Endothelial cell of umbilical vein (primary cell): ENCODE results near the gene UPF3A. TPM values are rescaled to one million over a fixed set of nuclear protein-coding genes. Genes with fewer than 3 reads are reported as not detected.
A peak's percentile ranks its signal among the peaks of the same experiment; 100 is the strongest.

Experiments
- BruUV-seq: library from RNA; stranded (reverse); fragments of 400-500 nt; replicated peaks from 2 replicates; lab custom pipeline; 2021; lab: Mats Ljungman, UMichigan
- CTCF ChIA-PET: fragments of 300-600, 350-600 bp; sonication (Branson Sonifier 250); formaldehyde crosslinking; loops from one replicate; lab custom pipeline; 2021; ENCODE audit warnings: antibody characterized with exemption, inconsistent platforms; lab: Charles Lee
- POLR2A ChIA-PET: fragments of 300-600, 350-600 bp; sonication (Branson Sonifier 250); formaldehyde crosslinking; loops from one replicate; lab custom pipeline; 2021; ENCODE audit warnings: antibody characterized with exemption, inconsistent platforms; lab: Charles Lee
- DNase-seq: peaks from one replicate; pipeline ENCODE4 v3.0.0-alpha.2; 2011; ENCODE audit warnings: low read depth, low spot score
- FAIRE-seq: peaks from 2 replicates; lab custom pipeline; 2011; peaks lifted over from hg19 to GRCh38; lab: Jason Lieb, UNC
- H2AFZ ChIP-seq: 2 replicates; pipeline ENCODE4 v1.6.0; 2012; ENCODE audit warnings: low read depth, low read length, control low read depth, inconsistent platforms
- H3K27ac ChIP-seq: 2 replicates; pipeline ENCODE4 v1.5.1; 2011; ENCODE audit warnings: low read depth, mild to moderate bottlenecking, control low read depth, low read length, moderate library complexity; ENCODE audit not compliant: insufficient read depth
- H3K27me3 ChIP-seq, 2 experiments: 2 replicates each; pipeline versions ENCODE4 v1.6.0 to v1.6.1; 2011; ENCODE audit warnings: low read length in 2 of 2, mixed read lengths in 1 of 2; ENCODE audit not compliant: control insufficient read depth in 2 of 2, insufficient read depth in 2 of 2
- H3K36me3 ChIP-seq, 2 experiments: 2 replicates in 1 of 2; 3 replicates in 1 of 2; pipeline ENCODE4 v1.5.1; 2011; ENCODE audit warnings: low read length in 2 of 2, mild to moderate bottlenecking in 1 of 2, moderate library complexity in 1 of 2; ENCODE audit not compliant: control insufficient read depth in 2 of 2, insufficient read depth in 2 of 2; ENCODE audit errors: extremely low read depth in 1 of 2
- H3K4me1 ChIP-seq: 3 replicates; pipeline ENCODE4 v1.5.1; 2011; ENCODE audit warnings: mild to moderate bottlenecking, low read length; ENCODE audit not compliant: control insufficient read depth, insufficient read depth; ENCODE audit errors: extremely low read depth
- H3K4me2 ChIP-seq: 2 replicates; pipeline ENCODE4 v1.6.1; 2011; ENCODE audit warnings: low read length, control low read depth, mixed read lengths; ENCODE audit not compliant: insufficient read depth
- H3K4me3 ChIP-seq, 3 experiments: fragments of 200-600 bp in 1 of 3; sonication (generic), shearing (Covaris generic) in 1 of 3; replicated peaks in 1 of 3; 2 replicates each; pipeline ENCODE4 v1.5.1; 2011 to 2016; ENCODE audit warnings: control low read depth in 3 of 3, low read length in 3 of 3, mild to moderate bottlenecking in 2 of 3, inconsistent platforms in 1 of 3, low read depth in 1 of 3, moderate library complexity in 1 of 3; ENCODE audit not compliant: insufficient read depth in 1 of 3
- H3K79me2 ChIP-seq: 2 replicates; pipeline ENCODE4 v1.6.0; 2012; ENCODE audit warnings: low read length, inconsistent platforms; ENCODE audit not compliant: control insufficient read depth, insufficient read depth
- H3K9ac ChIP-seq: replicated peaks from 2 replicates; pipeline ENCODE3; 2011; ENCODE audit warnings: low read length, control low read depth; ENCODE audit not compliant: insufficient read depth; ENCODE audit errors: extremely low read depth
- H3K9me1 ChIP-seq: replicated peaks from 3 replicates; pipeline ENCODE4 v1.6.0; 2011; ENCODE audit warnings: mild to moderate bottlenecking, low read length; ENCODE audit not compliant: control insufficient read depth, insufficient read depth; ENCODE audit errors: extremely low read depth
- H3K9me3 ChIP-seq: replicated peaks from 2 replicates; pipeline ENCODE4 v1.5.1; 2012; ENCODE audit warnings: low read length, inconsistent platforms; ENCODE audit not compliant: control insufficient read depth, insufficient read depth
- H4K20me1 ChIP-seq: replicated peaks from 2 replicates; pipeline ENCODE3; 2011; ENCODE audit warnings: mild to moderate bottlenecking, low read length; ENCODE audit not compliant: control insufficient read depth, insufficient read depth; ENCODE audit errors: extremely low read depth
- CTCF ChIP-seq, 2 donors: IDR thresholded peaks; 1 replicate in 1 of 2; 2 replicates in 1 of 2; pipeline ENCODE4 v1.5.1; 2011; ENCODE audit warnings: low read length in 2 of 2, mild to moderate bottlenecking in 2 of 2, moderate library complexity in 2 of 2, control low read depth in 1 of 2, inconsistent platforms in 1 of 2, low read depth in 1 of 2; ENCODE audit not compliant: insufficient read depth in 1 of 2; ENCODE audit errors: extremely low read depth in 1 of 2
- EZH2 ChIP-seq: IDR thresholded peaks from 2 replicates; pipeline ENCODE4 v1.6.1; 2012; ENCODE audit warnings: borderline replicate concordance, low read depth, mild to moderate bottlenecking, moderate library complexity, low read length, inconsistent platforms; ENCODE audit not compliant: severe bottlenecking
- FOS ChIP-seq: IDR thresholded peaks from 2 replicates; pipeline ENCODE4 v1.6.1; 2011; ENCODE audit warnings: mild to moderate bottlenecking, low read length, moderate library complexity, borderline replicate concordance; ENCODE audit not compliant: insufficient read depth
- GATA2 ChIP-seq: IDR thresholded peaks from 2 replicates; pipeline ENCODE4 v1.7.0; 2011; ENCODE audit warnings: low read depth, mild to moderate bottlenecking, moderate library complexity, mixed read lengths, low read length; ENCODE audit not compliant: insufficient read length, insufficient read depth
- JUN ChIP-seq: IDR thresholded peaks from 2 replicates; pipeline ENCODE4 v1.6.1; 2011; ENCODE audit warnings: borderline replicate concordance, low read depth; ENCODE audit not compliant: insufficient read length, insufficient read depth
- MYC ChIP-seq: IDR thresholded peaks from one replicate; pipeline ENCODE4 v1.6.1; 2011; ENCODE audit warnings: mild to moderate bottlenecking, low read depth, low read length
- POLR2A ChIP-seq: IDR thresholded peaks from 2 replicates; pipeline ENCODE4 v1.6.1; 2012; ENCODE audit warnings: low read depth, mild to moderate bottlenecking, control low read depth, low read length
- POLR2AphosphoS5 ChIP-seq: IDR thresholded peaks from 2 replicates; pipeline ENCODE4 v1.6.1; 2012; ENCODE audit warnings: low read depth, mild to moderate bottlenecking, control low read depth, low read length, moderate library complexity; ENCODE audit not compliant: insufficient read depth
- dilution Hi-C: fragments of 300-500 bp; cut with MboI; formaldehyde crosslinking; loops from one replicate; pipeline ENCODE4 v1.15.0; 2019; ENCODE audit warnings: low sequenced_read_pairs; ENCODE audit not compliant: extremely low pct_ligation_motif_present
- intact Hi-C: fragments of 100-400 bp; cut with micrococcal nuclease; formaldehyde crosslinking; loops from one replicate; pipeline ENCODE4 v1.10.0; 2022
- polyA plus RNA-seq, 4 experiments: library from polyadenylated mRNA; depleted of rRNA in 3 of 4; stranded (reverse) in 3 of 4; unstranded in 1 of 4; fragments of >200 nt; gene quantifications; 2 replicates each; pipeline versions ENCODE4 v1.2.1 to v1.2.3, GENCODE V29; 2011 to 2012; ENCODE audit warnings: missing spikeins in 1 of 4
- total RNA-seq: library from RNA; stranded (reverse); gene quantifications from 2 replicates; pipeline ENCODE4 v1.2.3, GENCODE V29; 2021
- TF ChIP-seq, protein P1 (sequence below): IDR thresholded peaks from 2 replicates; pipeline ENCODE4 v1.6.1; 2011; ENCODE audit not compliant: insufficient read depth, insufficient read length

Gene UPF3A
- total and polyA plus RNA-seq, 2 donors (not counting 3 experiments of a cell fraction or from before 2014, with no cell fraction given): 37.2 to 75.4 TPM

DNA sequence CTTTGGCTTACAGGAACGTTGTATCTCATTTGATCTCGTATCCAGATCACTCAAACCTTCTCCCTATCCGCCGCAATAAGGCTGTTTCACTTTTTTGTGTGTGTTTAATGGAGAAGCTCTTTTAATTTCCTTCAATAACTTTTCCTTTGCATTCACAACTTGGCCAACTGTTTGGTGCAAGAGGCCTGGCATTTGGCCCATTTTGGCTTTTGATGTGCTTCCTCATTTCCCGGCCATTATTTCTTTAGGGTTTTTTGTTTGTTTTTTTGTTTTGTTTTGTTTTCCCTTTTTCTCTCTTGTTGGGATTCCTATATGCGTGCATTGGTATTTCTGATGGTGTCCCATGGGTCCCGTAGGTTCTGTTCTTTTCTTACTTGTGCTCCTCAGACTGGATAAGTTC, 6.1 kb upstream of the UPF3A start:
- TF ChIP-seq MYC (no peak), CTCF (IDR thresholded peaks at IDR 0.05; ENCODE audit: extremely low read depth in 1 of 2, insufficient read depth in 1 of 2, low read depth in 1 of 2, low read length in 2 of 2) (no peak), POLR2A (no peak), GATA2 (no peak), EZH2 (no peak)
- ChIA-PET CTCF (no interaction called here), POLR2A (no interaction called here)
- Histone ChIP-seq H3K9ac (no peak overlapping the region), H2AFZ (no peak overlapping the region), H3K4me3 (no peak overlapping the region), H3K27ac (no peak overlapping the region), H3K9me1 (no peaks in the 10 kb centered on the region), H3K79me2 (no peaks in the 10 kb centered on the region), H3K27me3 (no peaks in the 10 kb centered on the region), H4K20me1 (no peaks in the 10 kb centered on the region), H3K4me2 (no peak overlapping the region), H3K4me1 (peaks cover under 1% of the 10 kb centered on the region), H3K9me3 (no peaks in the 10 kb centered on the region), H3K36me3 (peaks cover 8 to 9% of the 10 kb centered on the region in 2 experiments)
- dilution Hi-C loops: no loop called here
- no TSS peak for BruUV-seq
- FAIRE-seq (no peak), DNase-seq (no peak)
- intact Hi-C loops: no loop called here

DNA sequence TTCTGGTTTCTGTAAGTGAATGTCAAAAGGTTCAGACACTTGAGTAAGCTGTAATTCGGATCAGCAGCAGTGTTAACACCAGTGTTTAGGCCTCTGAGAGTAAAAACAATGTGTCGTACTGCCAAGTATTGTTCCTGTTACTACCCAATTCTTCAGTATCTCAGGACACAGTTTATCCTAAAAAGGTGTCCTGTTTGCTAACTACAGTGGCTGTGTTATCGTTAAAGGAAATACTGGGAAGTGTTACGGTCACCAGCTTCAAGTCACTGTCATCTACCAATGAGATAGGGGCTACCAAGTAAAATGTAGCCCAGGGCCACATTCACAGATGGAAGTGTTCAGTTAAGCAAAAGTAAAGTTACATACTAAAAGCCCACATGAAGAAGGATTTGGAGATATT, 2.3 kb upstream of the UPF3A start:
- intact Hi-C loops: no loop called here
- BruUV-seq: no TSS peak
- FAIRE-seq: no peak

More for the DNA sequence above, 2.3 kb upstream of the UPF3A start:
- DNase-seq: peak; percentile 25
- Histone ChIP-seq H3K9ac (no peak overlapping the region), H3K36me3 (peaks cover 0 to 1% of the 10 kb centered on the region in 2 experiments), H3K27ac (no peak overlapping the region), H3K79me2 (peaks cover 16% of the 10 kb centered on the region), H3K4me1 (peaks cover 9% of the 10 kb centered on the region), H4K20me1 (no peaks in the 10 kb centered on the region), H3K27me3 (no peaks in the 10 kb centered on the region), H3K4me3 (no peak overlapping the region), H2AFZ (no peak overlapping the region), H3K9me1 (no peaks in the 10 kb centered on the region), H3K4me2 (no peak overlapping the region), H3K9me3 (no peaks in the 10 kb centered on the region)
- ChIA-PET POLR2A (interaction anchor here (0.8 kb wide), 1 partner anchor 84 kb away, joined by 5 read pairs; no protein-coding TSS in a partner anchor), CTCF (no interaction called here)
- TF ChIP-seq EZH2: no peak
- TF ChIP-seq JUN: no peak
- no peak for TF ChIP-seq GATA2
- TF ChIP-seq POLR2A: no peak
- no peak for TF ChIP-seq FOS
- no peak for TF ChIP-seq MYC
- TF ChIP-seq POLR2AphosphoS5: no peak
- TF ChIP-seq, protein P1, sequence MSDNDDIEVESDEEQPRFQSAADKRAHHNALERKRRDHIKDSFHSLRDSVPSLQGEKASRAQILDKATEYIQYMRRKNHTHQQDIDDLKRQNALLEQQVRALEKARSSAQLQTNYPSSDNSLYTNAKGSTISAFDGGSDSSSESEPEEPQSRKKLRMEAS: no peak
- dilution Hi-C loops: no loop called here
